HEK293 (cell line): Measurements from ENCODE around the gene TBPL1.

Experiments used
- ATF2 ChIP-seq: fragments of 450-650 bp; formaldehyde crosslinking; IDR thresholded peaks from 2 replicates; pipeline ENCODE4 v1.5.1; 2016; ENCODE audit warnings: missing biosample characterization, missing genetic modification characterization, low read depth
- BCL11B ChIP-seq: fragments of 450-650 bp; formaldehyde crosslinking; IDR thresholded peaks from 2 replicates; pipeline ENCODE4 v1.5.1; 2016; ENCODE audit warnings: low read depth, missing biosample characterization, missing genetic modification characterization
- GLIS1 ChIP-seq: fragments of 450-650 bp; formaldehyde crosslinking; IDR thresholded peaks from 2 replicates; pipeline ENCODE4 v1.5.1; 2016; ENCODE audit warnings: missing biosample characterization, missing genetic modification characterization
- KLF7 ChIP-seq: fragments of 450-650 bp; formaldehyde crosslinking; IDR thresholded peaks from 2 replicates; pipeline ENCODE4 v1.5.1; 2016; ENCODE audit warnings: missing biosample characterization, missing genetic modification characterization, borderline replicate concordance
- OSR2 ChIP-seq: fragments of 450-650 bp; formaldehyde crosslinking; IDR thresholded peaks from 2 replicates; pipeline ENCODE4 v1.5.1; 2016; ENCODE audit warnings: missing biosample characterization, missing genetic modification characterization
- RBAK ChIP-seq: fragments of 450-650 bp; formaldehyde crosslinking; IDR thresholded peaks from 2 replicates; pipeline ENCODE4 v1.5.1; 2016; ENCODE audit warnings: missing biosample characterization, missing genetic modification characterization
- REST ChIP-seq: fragments of 450-650 bp; formaldehyde crosslinking; IDR thresholded peaks from 2 replicates; pipeline ENCODE4 v1.5.1; 2016; ENCODE audit warnings: missing biosample characterization, missing genetic modification characterization
- WT1 ChIP-seq: fragments of 450-650 bp; formaldehyde crosslinking; IDR thresholded peaks from 2 replicates; pipeline ENCODE4 v1.5.1; 2016; ENCODE audit warnings: missing biosample characterization, missing genetic modification characterization
- YY2 ChIP-seq: fragments of 450-650 bp; formaldehyde crosslinking; IDR thresholded peaks from 2 replicates; pipeline ENCODE4 v1.5.1; 2016; ENCODE audit warnings: missing biosample characterization, missing genetic modification characterization
- ZBTB7A ChIP-seq: fragments of 450-650 bp; formaldehyde crosslinking; IDR thresholded peaks from 2 replicates; pipeline ENCODE4 v1.5.1; 2016; ENCODE audit warnings: low read depth, missing biosample characterization, missing genetic modification characterization
- ZNF132 ChIP-seq: fragments of 450-650 bp; formaldehyde crosslinking; IDR thresholded peaks from 2 replicates; pipeline ENCODE4 v1.5.1; 2017; ENCODE audit warnings: missing biosample characterization, missing genetic modification characterization, borderline replicate concordance
- ZNF174 ChIP-seq: fragments of 450-650 bp; formaldehyde crosslinking; IDR thresholded peaks from 2 replicates; pipeline ENCODE4 v1.5.0; 2017; ENCODE audit warnings: missing biosample characterization, mild to moderate bottlenecking, missing genetic modification characterization
- ZNF184 ChIP-seq: fragments of 450-650 bp; IDR thresholded peaks from 2 replicates; pipeline ENCODE4 v1.5.1; 2018; ENCODE audit warnings: missing biosample characterization, mild to moderate bottlenecking, missing genetic modification characterization
- ZNF335 ChIP-seq: fragments of 450-650 bp; formaldehyde crosslinking; conservative IDR thresholded peaks from 2 replicates; pipeline ENCODE4 v1.5.1; 2016; ENCODE audit warnings: missing biosample characterization, missing genetic modification characterization
- ZNF350 ChIP-seq: fragments of 450-650 bp; formaldehyde crosslinking; IDR thresholded peaks from 2 replicates; pipeline ENCODE4 v1.5.0; 2017; ENCODE audit warnings: missing biosample characterization, mild to moderate bottlenecking, missing genetic modification characterization
- ZNF354C ChIP-seq: fragments of 450-650 bp; formaldehyde crosslinking; IDR thresholded peaks from 2 replicates; pipeline ENCODE4 v1.5.1; 2016; ENCODE audit warnings: missing biosample characterization, missing genetic modification characterization, low read depth, borderline replicate concordance
- ZNF530 ChIP-seq: fragments of 450-650 bp; formaldehyde crosslinking; IDR thresholded peaks from 2 replicates; pipeline ENCODE4 v1.5.1; 2016; ENCODE audit warnings: low read depth, missing biosample characterization, missing genetic modification characterization
- ZNF549 ChIP-seq: fragments of 450-650 bp; IDR thresholded peaks from 2 replicates; pipeline ENCODE4 v1.5.1; 2018; ENCODE audit warnings: missing biosample characterization, missing genetic modification characterization, mild to moderate bottlenecking, inconsistent platforms, moderate library complexity
- ZNF561 ChIP-seq: fragments of 450-650 bp; IDR thresholded peaks from 2 replicates; pipeline ENCODE4 v1.5.1; 2018; ENCODE audit warnings: missing biosample characterization, missing genetic modification characterization, borderline replicate concordance
- ZNF768 ChIP-seq: fragments of 450-650 bp; formaldehyde crosslinking; IDR thresholded peaks from 2 replicates; pipeline ENCODE4 v1.5.1; 2018; ENCODE audit warnings: missing biosample characterization, mild to moderate bottlenecking, missing genetic modification characterization
- TF ChIP-seq, protein P1 (sequence below): fragments of 450-650 bp; formaldehyde crosslinking; IDR thresholded peaks from 2 replicates; pipeline ENCODE4 v1.5.1; 2016; ENCODE audit warnings: missing biosample characterization, missing genetic modification characterization
- TF ChIP-seq, protein P2 (sequence below): fragments of 450-650 bp; formaldehyde crosslinking; IDR thresholded peaks from 2 replicates; pipeline ENCODE4 v1.5.1; 2016; ENCODE audit warnings: missing biosample characterization, missing genetic modification characterization
- TF ChIP-seq, protein P3 (sequence below): fragments of 450-650 bp; formaldehyde crosslinking; optimal IDR thresholded peaks from 2 replicates; pipeline ENCODE3; 2016; ENCODE audit warnings: missing biosample characterization, mild to moderate bottlenecking, missing genetic modification characterization

TBPL1 gene

GRCh38 chr6:133977983-133978895 lies 25.2 kb downstream of the TBPL1 start (continued):
- TF ChIP-seq ATF2 (tag by site-specific recombination) (no peak), ZNF549 (tag by site-specific recombination) (no peak), ZNF354C (no peak), REST (tag by site-specific recombination) (peak; percentile 42), YY2 (tag by site-specific recombination) (no peak), ZNF350 (tag by site-specific recombination) (no peak), RBAK (tag by site-specific recombination) (no peak), BCL11B (no peak), WT1 (tag by site-specific recombination) (no peak), GLIS1 (tag by site-specific recombination) (no peak), ZNF184 (no peak), ZBTB7A (tag by site-specific recombination) (no peak), ZNF530 (no peak), ZNF335 (tag by site-specific recombination) (0 out of 2 replicates have a peak, but pooled peaks have one; percentile 25), ZNF174 (tag by site-specific recombination) (no peak), ZNF132 (tag by site-specific recombination) (no peak), ZNF768 (tag by site-specific recombination) (no peak), OSR2 (tag by site-specific recombination) (no peak), ZNF561 (tag by site-specific recombination) (no peak), KLF7 (tag by site-specific recombination) (no peak)
- TF ChIP-seq, protein P1, sequence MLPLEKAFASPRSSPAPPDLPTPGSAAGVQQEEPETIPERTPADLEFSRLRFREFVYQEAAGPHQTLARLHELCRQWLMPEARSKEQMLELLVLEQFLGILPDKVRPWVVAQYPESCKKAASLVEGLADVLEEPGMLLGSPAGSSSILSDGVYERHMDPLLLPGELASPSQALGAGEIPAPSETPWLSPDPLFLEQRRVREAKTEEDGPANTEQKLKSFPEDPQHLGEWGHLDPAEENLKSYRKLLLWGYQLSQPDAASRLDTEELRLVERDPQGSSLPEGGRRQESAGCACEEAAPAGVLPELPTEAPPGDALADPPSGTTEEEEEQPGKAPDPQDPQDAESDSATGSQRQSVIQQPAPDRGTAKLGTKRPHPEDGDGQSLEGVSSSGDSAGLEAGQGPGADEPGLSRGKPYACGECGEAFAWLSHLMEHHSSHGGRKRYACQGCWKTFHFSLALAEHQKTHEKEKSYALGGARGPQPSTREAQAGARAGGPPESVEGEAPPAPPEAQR (tag by site-specific recombination) = no peak
- TF ChIP-seq, protein P2, sequence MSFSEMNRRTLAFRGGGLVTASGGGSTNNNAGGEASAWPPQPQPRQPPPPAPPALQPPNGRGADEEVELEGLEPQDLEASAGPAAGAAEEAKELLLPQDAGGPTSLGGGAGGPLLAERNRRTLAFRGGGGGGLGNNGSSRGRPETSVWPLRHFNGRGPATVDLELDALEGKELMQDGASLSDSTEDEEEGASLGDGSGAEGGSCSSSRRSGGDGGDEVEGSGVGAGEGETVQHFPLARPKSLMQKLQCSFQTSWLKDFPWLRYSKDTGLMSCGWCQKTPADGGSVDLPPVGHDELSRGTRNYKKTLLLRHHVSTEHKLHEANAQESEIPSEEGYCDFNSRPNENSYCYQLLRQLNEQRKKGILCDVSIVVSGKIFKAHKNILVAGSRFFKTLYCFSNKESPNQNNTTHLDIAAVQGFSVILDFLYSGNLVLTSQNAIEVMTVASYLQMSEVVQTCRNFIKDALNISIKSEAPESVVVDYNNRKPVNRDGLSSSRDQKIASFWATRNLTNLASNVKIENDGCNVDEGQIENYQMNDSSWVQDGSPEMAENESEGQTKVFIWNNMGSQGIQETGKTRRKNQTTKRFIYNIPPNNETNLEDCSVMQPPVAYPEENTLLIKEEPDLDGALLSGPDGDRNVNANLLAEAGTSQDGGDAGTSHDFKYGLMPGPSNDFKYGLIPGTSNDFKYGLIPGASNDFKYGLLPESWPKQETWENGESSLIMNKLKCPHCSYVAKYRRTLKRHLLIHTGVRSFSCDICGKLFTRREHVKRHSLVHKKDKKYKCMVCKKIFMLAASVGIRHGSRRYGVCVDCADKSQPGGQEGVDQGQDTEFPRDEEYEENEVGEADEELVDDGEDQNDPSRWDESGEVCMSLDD (tag by site-specific recombination) = no peak
- TF ChIP-seq, protein P3, sequence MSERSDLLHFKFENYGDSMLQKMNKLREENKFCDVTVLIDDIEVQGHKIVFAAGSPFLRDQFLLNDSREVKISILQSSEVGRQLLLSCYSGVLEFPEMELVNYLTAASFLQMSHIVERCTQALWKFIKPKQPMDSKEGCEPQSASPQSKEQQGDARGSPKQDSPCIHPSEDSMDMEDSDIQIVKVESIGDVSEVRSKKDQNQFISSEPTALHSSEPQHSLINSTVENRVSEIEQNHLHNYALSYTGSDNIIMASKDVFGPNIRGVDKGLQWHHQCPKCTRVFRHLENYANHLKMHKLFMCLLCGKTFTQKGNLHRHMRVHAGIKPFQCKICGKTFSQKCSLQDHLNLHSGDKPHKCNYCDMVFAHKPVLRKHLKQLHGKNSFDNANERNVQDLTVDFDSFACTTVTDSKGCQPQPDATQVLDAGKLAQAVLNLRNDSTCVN (tag by site-specific recombination) = no peak
